Neural cell (in vitro differentiated cells): ENCODE data around the gene INPP4B. TPM values are rescaled to one million over a fixed set of nuclear protein-coding genes. Genes with fewer than 3 reads are reported as not detected.

Experiments
- H2AFZ ChIP-seq: fragments of 200-600, 300-800 bp; sonication (generic), shearing (Covaris generic); 2 replicates; pipeline ENCODE4 v1.6.0; 2014; ENCODE audit warnings: low read depth, mild to moderate bottlenecking, antibody characterized with exemption, low read length, moderate library complexity
- H3F3A ChIP-seq: fragments of 200-600 bp; shearing (Covaris generic); 2 replicates; pipeline ENCODE4 v1.6.1; 2016; ENCODE audit warnings: mild to moderate bottlenecking, moderate library complexity, mixed read lengths, antibody characterized with exemption, low read length; ENCODE audit not compliant: insufficient read depth, poor library complexity, severe bottlenecking
- H3K27ac ChIP-seq: fragments of 200-600, 300-800 bp; sonication (generic), shearing (Covaris generic); 2 replicates; pipeline ENCODE4 v1.5.1; 2014; ENCODE audit warnings: mild to moderate bottlenecking, low read length, moderate library complexity
- H3K27me3 ChIP-seq: fragments of 300-800, 200-600 bp; sonication (generic), shearing (Covaris generic); 2 replicates; pipeline ENCODE4 v1.6.0; 2014; ENCODE audit warnings: mild to moderate bottlenecking, low read depth, low read length, moderate library complexity; ENCODE audit not compliant: insufficient read depth
- H3K36me3 ChIP-seq: fragments of 300-800, 200-600 bp; sonication (generic), shearing (Covaris generic); 2 replicates; pipeline ENCODE4 v1.5.1; 2014; ENCODE audit warnings: mild to moderate bottlenecking, antibody characterized with exemption, low read length, moderate library complexity; ENCODE audit not compliant: insufficient read depth
- H3K4me2 ChIP-seq: fragments of 300-800, 200-600 bp; sonication (generic), shearing (Covaris generic); 2 replicates; pipeline ENCODE4 v1.6.0; 2014; ENCODE audit warnings: mild to moderate bottlenecking, low read length
- H3K4me3 ChIP-seq: fragments of 300-800, 200-600 bp; sonication (generic), shearing (Covaris generic); 2 replicates; pipeline ENCODE4 v1.5.1; 2014; ENCODE audit warnings: mild to moderate bottlenecking, low read length, moderate library complexity
- H3K79me2 ChIP-seq: fragments of 200-600 bp; shearing (Covaris generic); replicated peaks from 2 replicates; pipeline ENCODE4 v1.6.0; 2014; ENCODE audit warnings: mild to moderate bottlenecking, low read length, moderate library complexity; ENCODE audit not compliant: insufficient read depth
- H3K9ac ChIP-seq: fragments of 300-800, 200-600 bp; sonication (generic), shearing (Covaris generic); 2 replicates; pipeline ENCODE4 v1.6.1; 2016; ENCODE audit warnings: mild to moderate bottlenecking, low read length, mixed read lengths
- H3K9me2 ChIP-seq: fragments of 200-600 bp; shearing (Covaris generic); 2 replicates; pipeline ENCODE4 v1.6.1; 2016; ENCODE audit warnings: mild to moderate bottlenecking, low read length, mixed read lengths; ENCODE audit not compliant: insufficient read depth
- H3K9me3 ChIP-seq: fragments of 200-600, 300-800 bp; sonication (generic), shearing (Covaris generic); 2 replicates; pipeline ENCODE4 v1.6.1; 2016; ENCODE audit warnings: mild to moderate bottlenecking, mixed run types, low read length, moderate library complexity, mixed read lengths
- H4K20me1 ChIP-seq: fragments of 200-600 bp; shearing (Covaris generic); 2 replicates; pipeline ENCODE4 v1.6.1; 2016; ENCODE audit warnings: mild to moderate bottlenecking, mixed run types; ENCODE audit not compliant: insufficient read depth
- CTCF ChIP-seq: fragments of 450-650 bp; IDR thresholded peaks from 2 replicates; pipeline ENCODE4 v1.5.1; 2014; ENCODE audit warnings: antibody characterized with exemption, mild to moderate bottlenecking, moderate library complexity; ENCODE audit not compliant: poor library complexity, severe bottlenecking
- EP300 ChIP-seq: fragments of 450-650 bp; conservative IDR thresholded peaks from 2 replicates; pipeline ENCODE4 v1.6.1; 2014; ENCODE audit warnings: antibody characterized with exemption, mild to moderate bottlenecking, moderate library complexity; ENCODE audit not compliant: poor library complexity, severe bottlenecking
- EZH2 ChIP-seq: fragments of 200-600, 300-800 bp; shearing (Covaris generic), sonication (generic); IDR thresholded peaks from 2 replicates; pipeline ENCODE4 v1.6.1; 2014; ENCODE audit warnings: antibody characterized with exemption, low read length, borderline replicate concordance, mild to moderate bottlenecking; ENCODE audit not compliant: insufficient read depth, poor library complexity, severe bottlenecking
- MXI1 ChIP-seq: fragments of 450-650 bp; conservative IDR thresholded peaks from 2 replicates; pipeline ENCODE4 v1.6.1; 2014; ENCODE audit warnings: antibody characterized with exemption, mild to moderate bottlenecking; ENCODE audit not compliant: poor library complexity, severe bottlenecking
- POLR2AphosphoS5 ChIP-seq: IDR thresholded peaks from 2 replicates; pipeline ENCODE4 v1.6.1; 2012
- RAD21 ChIP-seq: fragments of 450-650 bp; conservative IDR thresholded peaks from 2 replicates; pipeline ENCODE4 v1.6.1; 2014; ENCODE audit warnings: antibody characterized with exemption, mild to moderate bottlenecking, moderate library complexity
- SMC3 ChIP-seq: fragments of 450-650 bp; conservative IDR thresholded peaks from 2 replicates; pipeline ENCODE4 v1.6.1; 2014; ENCODE audit warnings: antibody characterized with exemption, mild to moderate bottlenecking, moderate library complexity; ENCODE audit not compliant: poor library complexity
- TAF1 ChIP-seq: IDR thresholded peaks from 2 replicates; pipeline ENCODE4 v1.6.1; 2012; ENCODE audit warnings: low read depth
- polyA plus RNA-seq: library from polyadenylated mRNA; depleted of rRNA; stranded (reverse); fragments of >200 nt; gene quantifications from 2 replicates; pipeline ENCODE4 v1.2.3, GENCODE V29; 2014
- TF ChIP-seq, protein P1 (sequence below): IDR thresholded peaks from 2 replicates; pipeline ENCODE4 v1.6.1; 2012; ENCODE audit warnings: borderline replicate concordance

INPP4B gene
- polyA plus RNA-seq, 1 donor from 2014 or later, result 0.30 TPM

DNA sequence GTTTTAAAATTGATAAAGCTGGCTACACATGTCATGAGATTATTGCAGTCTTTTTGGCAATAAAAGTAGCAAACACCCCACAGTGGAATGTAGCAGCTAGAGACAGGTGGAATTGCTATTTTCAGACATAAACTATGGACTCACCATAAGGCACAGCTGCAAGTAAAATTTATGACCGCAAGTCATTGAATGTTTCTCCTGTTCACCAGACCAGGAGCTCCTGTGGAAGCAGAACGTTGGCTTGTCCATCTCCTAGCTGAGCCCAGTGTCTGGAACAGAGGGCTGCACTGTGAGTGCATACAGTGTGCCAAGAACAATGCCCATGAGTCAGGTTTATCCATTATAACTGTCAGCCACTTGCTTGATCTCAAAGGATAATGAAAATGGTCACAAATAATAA, 538.2 kb downstream of the INPP4B start:
- no peak overlapping the region for H2AFZ ChIP-seq
- H3K27me3 ChIP-seq, result no peaks in the 10 kb centered on the region
- no peaks in the 10 kb centered on the region for H3F3A ChIP-seq
- no peaks in the 10 kb centered on the region for H3K9me3 ChIP-seq
- H3K4me3 ChIP-seq, result no peak overlapping the region
- H3K27ac ChIP-seq, result no peak overlapping the region
- no peak overlapping the region for H3K9ac ChIP-seq
- no peaks in the 10 kb centered on the region for H3K9me2 ChIP-seq
- no peaks in the 10 kb centered on the region for H3K79me2 ChIP-seq
- H3K4me2 ChIP-seq, result no peak overlapping the region
- no peaks in the 10 kb centered on the region for H4K20me1 ChIP-seq
- H3K36me3 ChIP-seq, result no peaks in the 10 kb centered on the region
- TF ChIP-seq MXI1, result no peak
- no peak for TF ChIP-seq RAD21
- no peak for TF ChIP-seq POLR2AphosphoS5
- TF ChIP-seq SMC3, result no peak
- no peak for TF ChIP-seq TAF1
- no peak for TF ChIP-seq EZH2
- no peak for TF ChIP-seq CTCF
- TF ChIP-seq EP300, result no peak
- TF ChIP-seq, protein P1, sequence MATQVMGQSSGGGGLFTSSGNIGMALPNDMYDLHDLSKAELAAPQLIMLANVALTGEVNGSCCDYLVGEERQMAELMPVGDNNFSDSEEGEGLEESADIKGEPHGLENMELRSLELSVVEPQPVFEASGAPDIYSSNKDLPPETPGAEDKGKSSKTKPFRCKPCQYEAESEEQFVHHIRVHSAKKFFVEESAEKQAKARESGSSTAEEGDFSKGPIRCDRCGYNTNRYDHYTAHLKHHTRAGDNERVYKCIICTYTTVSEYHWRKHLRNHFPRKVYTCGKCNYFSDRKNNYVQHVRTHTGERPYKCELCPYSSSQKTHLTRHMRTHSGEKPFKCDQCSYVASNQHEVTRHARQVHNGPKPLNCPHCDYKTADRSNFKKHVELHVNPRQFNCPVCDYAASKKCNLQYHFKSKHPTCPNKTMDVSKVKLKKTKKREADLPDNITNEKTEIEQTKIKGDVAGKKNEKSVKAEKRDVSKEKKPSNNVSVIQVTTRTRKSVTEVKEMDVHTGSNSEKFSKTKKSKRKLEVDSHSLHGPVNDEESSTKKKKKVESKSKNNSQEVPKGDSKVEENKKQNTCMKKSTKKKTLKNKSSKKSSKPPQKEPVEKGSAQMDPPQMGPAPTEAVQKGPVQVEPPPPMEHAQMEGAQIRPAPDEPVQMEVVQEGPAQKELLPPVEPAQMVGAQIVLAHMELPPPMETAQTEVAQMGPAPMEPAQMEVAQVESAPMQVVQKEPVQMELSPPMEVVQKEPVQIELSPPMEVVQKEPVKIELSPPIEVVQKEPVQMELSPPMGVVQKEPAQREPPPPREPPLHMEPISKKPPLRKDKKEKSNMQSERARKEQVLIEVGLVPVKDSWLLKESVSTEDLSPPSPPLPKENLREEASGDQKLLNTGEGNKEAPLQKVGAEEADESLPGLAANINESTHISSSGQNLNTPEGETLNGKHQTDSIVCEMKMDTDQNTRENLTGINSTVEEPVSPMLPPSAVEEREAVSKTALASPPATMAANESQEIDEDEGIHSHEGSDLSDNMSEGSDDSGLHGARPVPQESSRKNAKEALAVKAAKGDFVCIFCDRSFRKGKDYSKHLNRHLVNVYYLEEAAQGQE, result no peak

DNA sequence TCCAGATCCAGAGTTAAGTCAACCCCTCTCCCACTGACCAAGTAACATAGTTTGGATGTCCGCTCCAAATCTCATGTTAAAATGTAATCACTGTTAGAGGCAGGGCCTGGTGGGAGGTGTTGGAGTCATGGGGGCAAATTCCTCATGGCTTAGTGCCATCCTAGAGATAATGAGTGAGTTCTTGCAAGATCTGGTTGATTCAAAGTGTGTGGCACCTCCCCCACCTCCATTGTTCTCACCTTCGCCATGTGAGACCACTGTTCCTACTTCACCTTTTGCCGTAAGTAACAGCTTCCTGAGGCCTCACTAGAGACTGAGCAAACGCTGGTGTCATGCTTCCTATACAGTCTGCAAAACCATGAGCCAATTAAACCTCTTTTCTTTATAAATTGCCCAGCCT, 548.8 kb downstream of the INPP4B start:
- H2AFZ ChIP-seq, result no peak overlapping the region
- H3K79me2 ChIP-seq, result no peaks in the 10 kb centered on the region
- no peak for TF ChIP-seq POLR2AphosphoS5
- no peak for TF ChIP-seq EP300
- TF ChIP-seq CTCF, result no peak
- no peak for TF ChIP-seq MXI1
- no peak for TF ChIP-seq RAD21
- TF ChIP-seq, protein P1, result no peak
- no peak for TF ChIP-seq EZH2
- TF ChIP-seq TAF1, result no peak
- H3K36me3 ChIP-seq, result no peaks in the 10 kb centered on the region
- no peak overlapping the region for H3K4me2 ChIP-seq
- H3K27me3 ChIP-seq, result no peaks in the 10 kb centered on the region
- H3K9ac ChIP-seq, result no peak overlapping the region
- no peak overlapping the region for H3K4me3 ChIP-seq
- H3K9me2 ChIP-seq, result no peaks in the 10 kb centered on the region
- no peak overlapping the region for H3K27ac ChIP-seq
- H3F3A ChIP-seq, result no peaks in the 10 kb centered on the region
- H3K9me3 ChIP-seq, result no peaks in the 10 kb centered on the region
- no peaks in the 10 kb centered on the region for H4K20me1 ChIP-seq
